H1 (cell line): ENCODE data around the gene GPRIN3. TPM values are rescaled to one million over a fixed set of nuclear protein-coding genes. Genes with fewer than 3 reads are reported as not detected.

ENCODE experiments used
- CTCF ChIA-PET: fragments of 300-600 bp; sonication (Branson Sonifier 250); formaldehyde crosslinking; loops from one replicate; lab custom pipeline; 2021; ENCODE audit not compliant: partially characterized antibody; lab: Charles Lee
- POLR2A ChIA-PET: fragments of 300-600 bp; sonication (Branson Sonifier 250); formaldehyde crosslinking; loops from one replicate; lab custom pipeline; 2021; ENCODE audit warnings: inconsistent platforms; ENCODE audit not compliant: partially characterized antibody; lab: Charles Lee
- DNase-seq, 2 experiments: peaks; one replicate each; pipeline versions ENCODE4 v3.0.0 to v3.0.0-alpha.2; 2010 to 2022; ENCODE audit warnings: low spot score in 2 of 2, low read depth in 1 of 2, mixed read lengths in 1 of 2
- FAIRE-seq: peaks from 2 replicates; lab custom pipeline; 2011; peaks lifted over from hg19 to GRCh38; lab: Jason Lieb, UNC
- H2AFZ ChIP-seq: 2 replicates; pipeline ENCODE4 v1.8.1; 2012; ENCODE audit warnings: low read length, inconsistent platforms
- H2AK5ac ChIP-seq: 2 replicates; pipeline ENCODE4 v1.6.1; 2013; ENCODE audit warnings: low read depth, low read length
- H2BK120ac ChIP-seq: replicated peaks from 2 replicates; pipeline ENCODE3; 2013; ENCODE audit warnings: low read depth, low read length, inconsistent platforms
- H2BK12ac ChIP-seq: 2 replicates; pipeline ENCODE4 v1.6.1; 2013; ENCODE audit warnings: low read depth, low read length
- H2BK15ac ChIP-seq: 2 replicates; pipeline ENCODE4 v1.6.1; 2013; ENCODE audit warnings: low read length
- H2BK20ac ChIP-seq: 2 replicates; pipeline ENCODE4 v1.6.1; 2013; ENCODE audit warnings: low read length
- H2BK5ac ChIP-seq: 2 replicates; pipeline ENCODE4 v1.6.1; 2013; ENCODE audit warnings: low read depth, low read length
- H3K14ac ChIP-seq: 2 replicates; pipeline ENCODE4 v1.6.1; 2013; ENCODE audit warnings: inconsistent platforms; ENCODE audit not compliant: insufficient read length
- H3K18ac ChIP-seq: 2 replicates; pipeline ENCODE4 v1.6.1; 2013; ENCODE audit warnings: low read length; ENCODE audit errors: extremely low read depth
- H3K23ac ChIP-seq: 2 replicates; pipeline ENCODE4 v1.6.1; 2013; ENCODE audit warnings: inconsistent platforms; ENCODE audit not compliant: insufficient read length
- H3K23me2 ChIP-seq: 2 replicates; pipeline ENCODE4 v1.6.1; 2013; ENCODE audit warnings: low read depth, low read length
- H3K27ac ChIP-seq: 2 replicates; pipeline ENCODE4 v1.6.1; 2011; ENCODE audit warnings: low read depth, low read length, inconsistent platforms
- H3K27me3 ChIP-seq, 4 experiments: replicated peaks in 1 of 4; 1 replicate in 1 of 4; 2 replicates in 3 of 4; pipeline versions ENCODE4 v1.6.1 to v1.8.1; 2011 to 2013; ENCODE audit warnings: low read length in 3 of 4, mild to moderate bottlenecking in 3 of 4, inconsistent platforms in 2 of 4, mixed read lengths in 2 of 4, moderate library complexity in 1 of 4; ENCODE audit not compliant: control insufficient read depth in 3 of 4, insufficient read depth in 3 of 4; ENCODE audit errors: extremely low read depth in 1 of 4
- H3K36me3 ChIP-seq, 4 experiments: 2 replicates each; pipeline versions ENCODE4 v1.6.1 to v1.8.1; 2011 to 2013; ENCODE audit warnings: mild to moderate bottlenecking in 4 of 4, low read length in 3 of 4, moderate library complexity in 2 of 4, control low read depth in 1 of 4, inconsistent platforms in 1 of 4; ENCODE audit not compliant: insufficient read depth in 4 of 4, control insufficient read depth in 2 of 4
- H3K4ac ChIP-seq: replicated peaks from 2 replicates; pipeline ENCODE3; 2013; ENCODE audit warnings: low read length, low read depth, mixed read lengths, inconsistent platforms; ENCODE audit not compliant: insufficient read length
- H3K4me1 ChIP-seq, 4 experiments: replicated peaks in 1 of 4; 1 replicate in 1 of 4; 2 replicates in 3 of 4; pipeline versions ENCODE4 v1.6.1 to v1.8.1; 2011 to 2013; ENCODE audit warnings: low read length in 3 of 4, inconsistent platforms in 2 of 4, mixed read lengths in 1 of 4; ENCODE audit not compliant: insufficient read depth in 4 of 4, control insufficient read depth in 3 of 4
- H3K4me2 ChIP-seq, 2 experiments: 2 replicates each; pipeline versions ENCODE4 v1.6.1 to v1.8.1; 2011 to 2013; ENCODE audit warnings: low read depth in 2 of 2, low read length in 2 of 2, control low read depth in 1 of 2, inconsistent platforms in 1 of 2, mild to moderate bottlenecking in 1 of 2; ENCODE audit not compliant: insufficient read depth in 1 of 2
- H3K4me3 ChIP-seq, 4 experiments: fragments of 200-600, 300-600 bp in 1 of 4; sonication (generic), shearing (Covaris generic), sonication (Bioruptor Twin) in 1 of 4; 2 replicates each; pipeline versions ENCODE4 v1.5.1 to v1.8.1; 2011 to 2016; ENCODE audit warnings: low read length in 4 of 4, low read depth in 3 of 4, control low read depth in 2 of 4, inconsistent platforms in 2 of 4, mild to moderate bottlenecking in 2 of 4, mixed read lengths in 1 of 4, moderate library complexity in 1 of 4; ENCODE audit not compliant: insufficient read depth in 2 of 4; ENCODE audit errors: extremely low read depth in 1 of 4
- H3K56ac ChIP-seq: replicated peaks from 2 replicates; pipeline ENCODE3; 2013; ENCODE audit warnings: low read depth, mild to moderate bottlenecking, mixed read lengths, low read length, inconsistent platforms; ENCODE audit not compliant: insufficient read length
- H3K79me1 ChIP-seq: 2 replicates; pipeline ENCODE4 v1.6.1; 2013; ENCODE audit warnings: low read depth, low read length, control low read depth
- H3K79me2 ChIP-seq, 2 experiments: 2 replicates each; pipeline versions ENCODE4 v1.6.1 to v1.8.1; 2012 to 2013; ENCODE audit warnings: low read length in 2 of 2, mild to moderate bottlenecking in 2 of 2, inconsistent platforms in 1 of 2; ENCODE audit not compliant: insufficient read depth in 2 of 2, control insufficient read depth in 1 of 2
- H3K9ac ChIP-seq, 4 experiments: replicated peaks in 1 of 4; 1 replicate in 1 of 4; 2 replicates in 3 of 4; pipeline versions ENCODE4 v1.6.1 to v1.8.1; 2011 to 2013; ENCODE audit warnings: low read depth in 3 of 4, low read length in 3 of 4, control low read depth in 2 of 4, mild to moderate bottlenecking in 2 of 4, moderate library complexity in 2 of 4, inconsistent platforms in 1 of 4; ENCODE audit errors: extremely low read depth in 1 of 4
- H3K9me3 ChIP-seq, 2 experiments: 2 replicates each; pipeline versions ENCODE4 v1.6.1 to v1.8.1; 2012 to 2013; ENCODE audit warnings: mild to moderate bottlenecking in 2 of 2, moderate library complexity in 2 of 2, control low read depth in 1 of 2, inconsistent platforms in 1 of 2, low read depth in 1 of 2, low read length in 1 of 2, mixed read lengths in 1 of 2; ENCODE audit not compliant: insufficient read depth in 2 of 2
- H4K20me1 ChIP-seq, 2 experiments: replicated peaks in 1 of 2; 2 replicates each; pipeline versions ENCODE3 to v1.8.1; 2011 to 2013; ENCODE audit warnings: inconsistent platforms in 2 of 2, low read length in 2 of 2, mild to moderate bottlenecking in 1 of 2; ENCODE audit not compliant: insufficient read depth in 2 of 2, control insufficient read depth in 1 of 2
- H4K5ac ChIP-seq: 2 replicates; pipeline ENCODE4 v1.6.1; 2013; ENCODE audit warnings: low read length, low read depth, mixed read lengths, inconsistent platforms; ENCODE audit not compliant: insufficient read length
- H4K8ac ChIP-seq: 2 replicates; pipeline ENCODE4 v1.8.0; 2013; ENCODE audit warnings: mild to moderate bottlenecking, moderate library complexity, low read length, inconsistent platforms; ENCODE audit not compliant: insufficient read depth; ENCODE audit errors: extremely low read depth
- H4K91ac ChIP-seq: replicated peaks from 2 replicates; pipeline ENCODE3; 2013; ENCODE audit warnings: low read length, mixed read lengths, inconsistent platforms; ENCODE audit not compliant: insufficient read length
- KDM4A ChIP-seq: IDR thresholded peaks from one replicate; pipeline ENCODE4 v1.7.1; 2012; ENCODE audit warnings: low read depth, mild to moderate bottlenecking, moderate library complexity, low read length, inconsistent platforms; ENCODE audit not compliant: severe bottlenecking
- SP1 ChIP-seq: IDR thresholded peaks from 2 replicates; pipeline ENCODE4 v1.6.1; 2011; ENCODE audit warnings: low read depth, low read length
- polyA plus RNA-seq, 7 experiments: library from polyadenylated mRNA; depleted of rRNA in 3 of 7; stranded (reverse) in 5 of 7; unstranded in 2 of 7; fragments of >200 nt in 5 of 7; fragments of 200-250 nt in 2 of 7; gene quantifications; 1 replicate in 5 of 7; 2 replicates in 1 of 7; 4 replicates in 1 of 7; pipeline versions ENCODE4 v1.2.1 to v1.2.3, GENCODE V29; 2011 to 2013; ENCODE audit warnings: missing spikeins in 2 of 7, mixed read lengths in 2 of 7
- total RNA-seq: library from RNA; stranded (reverse); fragmentation: NEBNext Ultra II Directional; extraction: Animal tissue kit (Norgen Biotek cat#: 25700); gene quantifications from 2 replicates; pipeline ENCODE4 v1.2.1, GENCODE V29; 2021

Gene GPRIN3
- total and polyA plus RNA-seq, 2 of the 8 experiments (the other 6 are each of a cell fraction or from before 2014, with no cell fraction given), result 0.17 to 1.4 TPM

GRCh38 chr4:89243733-89244252 lies 63.8 kb downstream of the GPRIN3 start:
- Histone ChIP-seq H3K36me3 (no peaks in the 10 kb centered on the region), H3K4me2 (no peak overlapping the region), H3K27ac (no peak overlapping the region), H3K79me2 (no peaks in the 10 kb centered on the region), H3K56ac (no peak overlapping the region), H3K9me3 (no peaks in the 10 kb centered on the region), H2BK12ac (no peak overlapping the region), H2BK120ac (no peak overlapping the region), H2BK15ac (no peak overlapping the region), H3K27me3 (no peaks in the 10 kb centered on the region), H3K79me1 (no peaks in the 10 kb centered on the region), H3K4ac (no peak overlapping the region), H3K23ac (no peak overlapping the region), H4K91ac (no peak overlapping the region), H3K23me2 (no peaks in the 10 kb centered on the region), H4K20me1 (no peaks in the 10 kb centered on the region), H2BK20ac (no peak overlapping the region), H3K14ac (no peak overlapping the region), H2AFZ (no peak overlapping the region), H2AK5ac (no peak overlapping the region), H4K8ac (no peak overlapping the region), H3K18ac (no peak overlapping the region), H4K5ac (no peak overlapping the region), H3K4me3 (no peak overlapping the region), H2BK5ac (no peak overlapping the region), H3K4me1 (peaks cover 0 to 3% (median 1%) of the 10 kb centered on the region in 4 experiments; a peak in 2 of 7 replicates), H3K9ac (no peak overlapping the region)
- no peak for TF ChIP-seq SP1
- TF ChIP-seq KDM4A, result no peak
- no peak for FAIRE-seq
- POLR2A ChIA-PET, result no interaction called here
- CTCF ChIA-PET, result interaction anchor here (2.6 kb wide), 1 partner anchor 11 kb away, joined by 13 read pairs; no protein-coding TSS in a partner anchor
- no peak for DNase-seq
